ENCODE measurements around the gene TBC1D4. TPM values are rescaled to one million over a fixed set of nuclear protein-coding genes. Genes with fewer than 3 reads are reported as not detected.

Gene TBC1D4
- total and polyA plus RNA-seq, 9 of the 15 experiments (the other 6 are each of a cell fraction or from before 2014, with no cell fraction given) = 2.8 to 12.3 (median 7.0) TPM

GRCh38 chr13:75430436-75431209 is 51.3 kb downstream of the TBC1D4 start:
- BruUV-seq (replicated peaks) = no TSS peak
- ChIA-PET POLR2A (interaction anchor here (1.3 kb wide), 1 partner anchor 10 kb away, joined by 3 read pairs; no protein-coding TSS in a partner anchor), CTCF (ENCODE audit: low intra/inter-chr PET ratio) (no interaction called here)
- Histone ChIP-seq H3K27me3 (ENCODE audit: control insufficient read depth in 2 of 2, insufficient read depth in 2 of 2, low read length in 2 of 2) (no peaks in the 10 kb centered on the region), H3K9me1 (ENCODE audit: control insufficient read depth, insufficient read depth, low read length) (no peaks in the 10 kb centered on the region), H3K4me2 (ENCODE audit: insufficient read depth, low read length) (no peak overlapping the region), H3K9me3 (replicated peaks; ENCODE audit: control insufficient read depth, insufficient read depth, low read depth, low read length) (no peaks in the 10 kb centered on the region), H3K4me3 (no peak overlapping the region), H3K4me1 (replicated peaks in 1 of 2; ENCODE audit: control insufficient read depth in 2 of 2, insufficient read depth in 2 of 2, low read length in 2 of 2) (no peaks in the 10 kb centered on the region; a peak in 1 of 5 replicates), H4K20me1 (replicated peaks; ENCODE audit: control insufficient read depth, insufficient read depth, low read length) (no peaks in the 10 kb centered on the region), H3K27ac (ENCODE audit: extremely low read depth, low read depth, low read length) (no peak overlapping the region), H3K79me2 (ENCODE audit: control insufficient read depth, insufficient read depth, low read length) (peaks cover 11% of the 10 kb centered on the region; the same call in 1 of the 3 replicates), H2AFZ (ENCODE audit: low read depth, low read length) (no peak overlapping the region), H3K9ac (ENCODE audit: insufficient read depth in 1 of 2, low read depth in 2 of 2, low read length in 2 of 2) (no peak overlapping the region), H3K36me3 (ENCODE audit: control insufficient read depth, insufficient read depth, low read length) (no peaks in the 10 kb centered on the region)
- ATAC-seq = no peak
- DNase-seq (ENCODE audit: extremely low read depth in 1 of 4, low spot score in 3 of 4) = no peak
- in situ Hi-C loops (cut with MboI) = no loop called here
- FAIRE-seq = no peak
- intact Hi-C loops (cut with micrococcal nuclease) = loop anchor here (5.0 kb wide), 2 partner anchors 52 to 58 kb away; partner anchors contain the start of gene TBC1D4
- WGBS (ENCODE audit: insufficient coverage, low coverage, missing lambda C conversion rate) = 29% methylated on average over 8 of the region's 8 CpGs
- no peak for TF ChIP-seq PYGO2 (tag; IDR thresholded peaks at IDR 0.05)
- no peak for TF ChIP-seq LCOR (CRISPR knock-in tag; IDR thresholded peaks at IDR 0.05)
- no peak for TF ChIP-seq GABPA (tag; conservative IDR thresholded peaks at IDR 0.05; ENCODE audit: low read depth)
- TF ChIP-seq RFX5 (IDR thresholded peaks at IDR 0.05; ENCODE audit: low read depth, low read length) = no peak
- no peak for TF ChIP-seq GATAD2A (IDR thresholded peaks at IDR 0.05)
- no peak for TF ChIP-seq ZC3H8 (IDR thresholded peaks at IDR 0.05)
- TF ChIP-seq HMGXB4 (CRISPR knock-in tag; IDR thresholded peaks at IDR 0.05) = no peak
- no peak for TF ChIP-seq ARID4B (CRISPR knock-in tag; IDR thresholded peaks at IDR 0.05)
- no peak for TF ChIP-seq BDP1 (IDR thresholded peaks at IDR 0.05; ENCODE audit: insufficient read depth, insufficient read length)
- TF ChIP-seq ZBTB2 (IDR thresholded peaks at IDR 0.05) = no peak
- no peak for TF ChIP-seq SRSF3 (IDR thresholded peaks at IDR 0.05; ENCODE audit: insufficient read depth, low read length)
- no peak for TF ChIP-seq ATF1 (CRISPR knock-in tag; IDR thresholded peaks at IDR 0.05)
- TF ChIP-seq ATF1 (tag; IDR thresholded peaks at IDR 0.05) = no peak
- no peak for TF ChIP-seq DACH1 (IDR thresholded peaks at IDR 0.05; ENCODE audit: partially characterized antibody)
- TF ChIP-seq ZNF175 (CRISPR knock-in tag; IDR thresholded peaks at IDR 0.05; ENCODE audit: low read depth) = no peak
- no peak for TF ChIP-seq MED1 (CRISPR knock-in tag; IDR thresholded peaks at IDR 0.05; ENCODE audit: borderline replicate concordance)

Measured in K562 (cell line).